Suprapubic skin (tissue), 3 donors: ENCODE measurements around the gene GNB2.

ENCODE experiments used
- CTCF ChIP-seq, 2 donors: fragments of 200-600 bp in 1 of 2; fragments of 450-650 bp in 1 of 2; sonication (generic) in 1 of 2; IDR thresholded peaks; one replicate each; pipeline ENCODE4 v1.5.1; 2016 to 2019; ENCODE audit warnings: antibody characterized with exemption in 2 of 2, mild to moderate bottlenecking in 1 of 2, moderate library complexity in 1 of 2
- EP300 ChIP-seq: sonication (generic); formaldehyde crosslinking; IDR thresholded peaks from one replicate; pipeline ENCODE4 v1.6.1; 2017; ENCODE audit warnings: antibody characterized with exemption
- POLR2A ChIP-seq, 2 donors: fragments of 450-650 bp; IDR thresholded peaks; one replicate each; pipeline ENCODE4 v1.6.1; 2017; ENCODE audit warnings: antibody characterized with exemption in 2 of 2, mild to moderate bottlenecking in 2 of 2, moderate library complexity in 2 of 2

DNA sequence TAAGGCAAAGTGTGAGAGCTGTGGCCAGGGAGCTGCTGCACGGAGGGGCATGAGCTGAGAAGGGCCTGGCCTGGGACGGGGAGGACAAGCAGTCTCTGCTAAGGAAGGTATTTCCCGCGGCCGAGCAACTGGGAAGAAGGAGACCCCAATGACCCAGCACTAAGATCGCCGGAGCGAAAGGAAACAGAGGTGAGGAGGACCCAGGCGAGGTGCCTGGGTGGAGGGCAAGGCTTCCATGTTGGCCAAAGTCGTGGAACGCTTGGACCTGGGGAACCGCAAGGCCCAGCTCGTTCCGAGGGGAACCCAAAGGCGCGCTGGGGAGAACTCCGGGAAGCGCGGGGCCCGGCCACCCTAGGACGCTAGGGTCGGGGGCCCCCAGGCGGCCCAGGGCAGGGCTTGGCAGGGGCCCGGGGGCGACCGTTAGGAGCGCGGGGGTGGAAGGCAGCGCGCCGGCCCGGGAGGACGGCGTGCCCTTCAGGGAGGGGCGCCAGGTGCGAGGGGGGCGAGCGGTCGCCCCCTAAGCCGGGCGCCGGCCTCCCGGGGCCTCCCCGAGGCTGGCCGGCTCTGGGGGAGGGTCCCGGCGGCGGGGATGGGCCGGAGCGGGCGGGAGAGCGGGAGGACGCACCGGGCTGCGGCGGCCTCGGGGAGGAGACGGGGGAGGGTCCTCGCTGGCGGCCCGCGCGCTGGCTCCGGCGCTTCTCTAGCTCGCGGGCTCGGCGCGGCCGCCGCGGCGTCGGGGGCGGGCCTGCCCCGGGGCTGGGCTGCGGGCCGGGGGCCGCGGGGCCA lies 20.0 kb downstream of the GNB2 start:
- TF ChIP-seq CTCF (IDR thresholded peaks at IDR 0.05), result no peak
- TF ChIP-seq POLR2A (IDR thresholded peaks at IDR 0.05), result no peak
- TF ChIP-seq EP300, result no peak
